Neuron (in vitro differentiated cells): ENCODE measurements around the gene PTGER1.
"Not testable (repeated sequence)": the region's sequence is repeated elsewhere in the genome, so short reads cannot be mapped to it uniquely, and the experiment has no call there.

Source experiments
- H2AFZ ChIP-seq: one replicate; pipeline ENCODE4 v1.6.1; 2013; ENCODE audit warnings: low read depth, mild to moderate bottlenecking, inconsistent platforms, low read length, moderate library complexity
- H3K27me3 ChIP-seq: one replicate; pipeline ENCODE4 v1.6.1; 2013; ENCODE audit warnings: low read length; ENCODE audit not compliant: insufficient read depth
- H3K36me3 ChIP-seq: one replicate; pipeline ENCODE4 v1.6.1; 2013; ENCODE audit warnings: low read length; ENCODE audit not compliant: insufficient read depth
- H3K4me1 ChIP-seq: one replicate; pipeline ENCODE4 v1.6.1; 2013; ENCODE audit warnings: low read length; ENCODE audit not compliant: insufficient read depth
- H3K4me3 ChIP-seq: 2 replicates; pipeline ENCODE4 v1.5.1; 2013; ENCODE audit warnings: mild to moderate bottlenecking, low read length, moderate library complexity
- H3K9me3 ChIP-seq: one replicate; pipeline ENCODE4 v1.6.1; 2013; ENCODE audit warnings: low read length

Gene PTGER1

DNA sequence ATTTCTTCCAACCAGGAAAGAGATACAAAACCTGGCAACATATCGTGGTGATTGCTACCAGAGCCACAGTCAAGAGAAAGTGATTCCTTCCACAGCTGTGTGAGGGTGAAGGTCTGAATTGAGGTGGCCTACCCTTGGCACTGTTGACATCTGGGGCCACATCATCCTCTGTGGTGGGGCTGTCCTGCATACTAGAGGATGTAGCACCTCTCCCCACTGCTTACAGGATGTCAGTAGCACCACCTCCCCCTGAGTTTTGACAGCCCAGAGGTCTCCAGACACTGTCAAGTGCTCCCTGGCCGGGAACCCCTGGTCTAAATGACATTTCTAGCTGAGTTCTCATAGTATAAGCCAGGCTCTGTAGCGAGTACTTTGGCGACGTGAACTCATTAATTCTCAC is 15.5 kb downstream of the PTGER1 start:
- peaks cover 31% of the 10 kb centered on the region for H3K36me3 ChIP-seq
- no peak overlapping the region for H3K4me3 ChIP-seq

DNA sequence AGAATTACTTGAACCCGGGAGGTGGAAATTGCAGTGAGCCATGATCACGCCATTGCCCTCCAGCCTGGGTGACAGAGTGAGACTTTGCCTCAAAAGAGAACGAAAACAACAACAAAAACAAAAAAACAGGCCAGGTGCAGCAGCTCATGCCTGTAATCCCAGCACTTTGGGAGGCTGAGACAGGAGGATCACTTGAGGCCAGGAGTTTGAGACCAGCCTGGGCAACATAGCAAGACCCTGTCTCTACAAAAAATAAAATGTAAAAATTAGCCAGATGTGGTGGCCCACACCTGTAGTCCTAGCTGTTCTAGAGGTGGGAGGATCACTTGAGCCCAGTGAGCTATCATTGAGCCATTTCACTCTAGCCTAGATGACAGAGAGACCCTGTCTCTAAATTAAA is 22.9 kb downstream of the PTGER1 start:
- not testable (repeated sequence) for H3K9me3 ChIP-seq, H3K4me3 ChIP-seq, H3K27me3 ChIP-seq, H3K4me1 ChIP-seq, H2AFZ ChIP-seq
- peaks cover 51% of the 10 kb centered on the region for H3K36me3 ChIP-seq

More for the DNA sequence above, 15.5 kb downstream of the PTGER1 start:
- H3K27me3 ChIP-seq, result no peaks in the 10 kb centered on the region
- H2AFZ ChIP-seq, result no peak overlapping the region
- no peaks in the 10 kb centered on the region for H3K9me3 ChIP-seq
- no peaks in the 10 kb centered on the region for H3K4me1 ChIP-seq

DNA sequence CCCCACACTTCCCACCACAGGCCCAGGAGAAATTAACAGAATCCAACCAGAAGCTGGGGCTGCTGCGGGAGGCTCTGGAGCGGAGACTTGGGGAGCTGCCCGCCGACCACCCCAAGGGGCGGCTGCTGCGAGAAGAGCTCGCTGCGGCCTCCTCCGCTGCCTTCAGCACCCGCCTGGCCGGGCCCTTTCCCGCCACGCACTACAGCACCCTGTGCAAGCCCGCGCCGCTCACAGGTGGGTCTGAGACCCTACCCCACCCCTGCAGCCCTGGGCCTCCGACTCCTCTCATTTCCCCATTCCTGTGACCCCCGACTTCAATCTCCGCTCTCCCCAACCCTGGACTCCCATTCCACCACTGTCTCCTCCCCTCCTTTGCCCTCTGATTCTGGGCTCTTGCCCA is 24.3 kb downstream of the PTGER1 start:
- Histone ChIP-seq H3K27me3 (no peaks in the 10 kb centered on the region), H3K9me3 (no peaks in the 10 kb centered on the region), H2AFZ (no peak overlapping the region), H3K36me3 (peaks cover 61% of the 10 kb centered on the region), H3K4me1 (no peaks in the 10 kb centered on the region), H3K4me3 (no peak overlapping the region)

DNA sequence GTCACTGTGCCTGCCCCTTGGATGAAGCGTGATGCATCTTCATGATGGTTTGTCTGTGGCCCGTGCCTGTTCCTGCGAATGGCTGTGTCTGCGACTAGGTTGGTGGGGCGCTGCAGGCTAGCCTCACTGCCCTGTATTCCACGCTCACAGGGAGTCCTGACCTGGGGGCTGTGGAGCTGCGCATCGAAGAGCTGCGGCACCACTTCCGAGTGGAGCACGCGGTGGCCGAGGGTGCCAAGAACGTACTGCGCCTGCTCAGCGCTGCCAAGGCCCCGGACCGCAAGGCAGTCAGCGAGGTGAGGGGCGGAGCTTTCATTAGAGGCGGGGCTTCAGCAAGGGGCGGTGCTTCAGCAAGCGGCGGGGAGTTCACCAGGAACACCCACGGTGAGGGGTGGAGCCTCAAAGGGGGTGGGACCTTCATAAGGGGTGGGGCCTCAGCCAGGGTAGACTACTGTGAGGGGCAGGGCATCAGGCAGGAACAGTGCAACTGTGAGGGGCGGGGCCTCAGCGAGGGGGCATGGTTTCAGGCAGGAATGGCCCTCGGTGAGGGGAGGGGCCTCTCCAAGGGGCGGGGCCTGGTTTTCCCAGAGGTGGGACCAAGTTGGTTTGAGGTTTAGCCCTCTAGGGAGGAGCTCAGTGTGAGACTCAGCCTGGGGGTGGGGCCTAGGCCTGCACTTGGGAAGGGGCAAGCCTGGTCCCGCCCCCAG is 24.8 kb downstream of the PTGER1 start:
- Histone ChIP-seq H3K4me3 (no peak overlapping the region), H2AFZ (no peak overlapping the region), H3K27me3 (no peaks in the 10 kb centered on the region), H3K36me3 (peaks cover 58% of the 10 kb centered on the region), H3K4me1 (no peaks in the 10 kb centered on the region), H3K9me3 (no peaks in the 10 kb centered on the region)

DNA sequence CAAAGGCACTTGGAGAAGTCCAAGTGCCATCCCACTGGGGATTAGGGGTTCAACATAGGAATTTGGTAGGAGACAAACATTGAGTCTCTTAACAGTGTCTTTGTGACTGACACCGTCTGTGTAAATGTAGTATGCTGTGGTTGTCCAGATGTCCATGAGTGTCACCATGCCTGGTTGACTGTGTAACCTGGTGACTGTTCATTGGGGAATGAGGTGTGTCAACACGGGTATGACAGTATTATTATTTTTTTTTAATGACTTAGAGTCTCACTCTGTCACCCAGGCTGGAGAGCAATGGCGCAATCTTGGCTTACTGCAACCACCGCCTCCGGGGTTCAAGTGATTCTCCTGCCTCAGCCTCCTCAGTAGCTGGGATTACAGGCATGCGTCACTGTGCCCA is 25.8 kb downstream of the PTGER1 start:
- no peak overlapping the region for H3K4me3 ChIP-seq
- no peak overlapping the region for H2AFZ ChIP-seq
- no peaks in the 10 kb centered on the region for H3K4me1 ChIP-seq
- H3K36me3 ChIP-seq, result peaks cover 54% of the 10 kb centered on the region
- no peaks in the 10 kb centered on the region for H3K27me3 ChIP-seq
- H3K9me3 ChIP-seq, result no peaks in the 10 kb centered on the region

DNA sequence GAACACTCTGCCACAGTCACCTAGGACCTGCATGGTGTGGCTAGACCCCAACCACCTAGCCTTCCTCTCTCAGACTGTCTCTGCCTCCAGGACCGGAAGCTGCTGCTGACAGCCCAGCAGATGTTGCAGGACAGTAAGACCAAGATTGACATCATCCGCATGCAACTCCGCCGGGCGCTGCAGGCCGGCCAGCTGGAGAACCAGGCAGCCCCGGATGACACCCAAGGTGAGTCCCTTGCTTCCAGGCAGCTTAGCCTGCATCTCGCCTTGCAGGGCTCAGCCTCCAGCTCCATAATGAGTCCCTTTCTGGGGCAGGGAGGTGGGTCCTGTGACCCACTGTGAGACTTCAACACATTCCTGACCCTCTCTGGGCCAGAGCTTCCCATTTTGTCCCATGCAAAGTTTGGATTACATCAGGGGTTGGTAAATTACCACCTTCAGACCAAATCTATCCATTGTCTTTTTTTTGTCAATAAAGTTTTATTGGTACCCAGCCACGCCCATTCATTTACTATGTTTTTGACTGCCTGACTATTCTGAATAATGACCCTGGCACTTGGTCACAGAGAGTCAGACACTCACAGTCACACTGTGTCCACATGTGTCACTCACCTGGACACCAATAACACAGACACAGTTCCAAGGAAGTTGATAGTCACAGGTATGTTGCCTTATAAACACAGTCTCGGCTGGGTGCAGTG is 28.7 kb downstream of the PTGER1 start:
- Histone ChIP-seq H3K9me3 (no peaks in the 10 kb centered on the region), H3K36me3 (peaks cover 64% of the 10 kb centered on the region), H2AFZ (no peak overlapping the region), H3K4me3 (no peak overlapping the region), H3K4me1 (no peaks in the 10 kb centered on the region), H3K27me3 (no peaks in the 10 kb centered on the region)

DNA sequence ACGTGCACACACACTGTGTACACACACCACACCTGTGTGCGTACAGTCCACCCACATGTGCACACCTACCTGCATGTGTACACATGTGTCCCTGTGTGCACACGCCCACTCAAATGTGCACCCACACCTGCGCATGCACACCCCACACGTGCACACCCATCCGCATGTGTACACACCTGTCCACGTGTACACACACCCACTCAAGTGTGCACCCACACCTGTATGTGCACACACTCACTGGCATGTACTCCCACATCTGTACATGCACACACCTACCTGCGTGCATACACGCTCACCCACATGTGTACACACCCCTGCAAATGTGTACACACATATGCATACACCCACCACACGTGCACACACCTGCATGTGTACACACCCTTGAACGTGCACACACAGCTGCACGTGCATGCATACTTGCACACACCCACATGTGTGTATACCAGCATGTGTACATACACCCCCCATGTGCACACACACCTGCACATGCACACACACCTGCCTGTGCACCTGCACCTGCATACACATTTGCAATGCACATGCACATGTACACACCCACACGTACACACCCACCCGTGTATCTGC is 31.4 kb downstream of the PTGER1 start:
- H3K4me3 ChIP-seq, result no peak overlapping the region
- H3K36me3 ChIP-seq, result peaks cover 46% of the 10 kb centered on the region
- no peak overlapping the region for H2AFZ ChIP-seq
- H3K9me3 ChIP-seq, result no peaks in the 10 kb centered on the region
- no peaks in the 10 kb centered on the region for H3K4me1 ChIP-seq
- no peaks in the 10 kb centered on the region for H3K27me3 ChIP-seq

DNA sequence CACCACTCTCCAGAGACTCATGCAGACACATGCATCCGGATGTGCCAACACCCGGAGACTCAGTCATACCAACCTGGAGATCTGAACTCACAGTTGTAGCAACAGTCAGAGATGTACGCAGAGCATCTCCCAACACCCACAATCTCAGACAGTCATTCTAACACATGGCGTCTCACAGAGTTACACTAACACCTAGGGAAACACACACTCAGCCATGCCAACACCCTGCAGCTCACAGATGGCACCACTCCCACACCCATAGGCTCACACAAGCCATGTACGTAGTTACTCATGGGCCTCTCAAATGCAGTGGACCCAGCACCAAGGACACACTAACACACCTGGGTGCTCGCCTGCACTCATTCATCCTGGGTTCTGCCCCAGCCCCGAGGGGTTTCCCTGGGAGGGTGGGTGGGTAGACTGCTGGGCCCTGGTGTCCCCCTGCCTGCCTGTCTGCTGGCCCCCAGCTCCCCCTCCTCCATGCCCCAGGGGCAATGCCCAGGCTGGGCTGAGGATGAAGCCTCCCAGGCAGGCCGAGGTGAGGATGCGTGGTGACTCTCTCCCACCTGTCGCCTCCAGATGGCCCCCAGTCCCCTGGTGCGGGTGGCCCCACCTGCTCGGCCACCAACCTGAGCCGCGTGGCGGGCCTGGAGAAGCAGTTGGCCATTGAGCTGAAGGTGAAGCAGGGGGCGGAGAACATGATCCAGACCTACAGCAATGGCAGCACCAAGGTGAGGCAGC is 32.1 kb downstream of the PTGER1 start:
- H3K4me3 ChIP-seq, result no peak overlapping the region
- H3K36me3 ChIP-seq, result peaks cover 41% of the 10 kb centered on the region
- H3K9me3 ChIP-seq, result no peaks in the 10 kb centered on the region
- H3K27me3 ChIP-seq, result no peaks in the 10 kb centered on the region
- H3K4me1 ChIP-seq, result no peaks in the 10 kb centered on the region
- H2AFZ ChIP-seq, result no peak overlapping the region

DNA sequence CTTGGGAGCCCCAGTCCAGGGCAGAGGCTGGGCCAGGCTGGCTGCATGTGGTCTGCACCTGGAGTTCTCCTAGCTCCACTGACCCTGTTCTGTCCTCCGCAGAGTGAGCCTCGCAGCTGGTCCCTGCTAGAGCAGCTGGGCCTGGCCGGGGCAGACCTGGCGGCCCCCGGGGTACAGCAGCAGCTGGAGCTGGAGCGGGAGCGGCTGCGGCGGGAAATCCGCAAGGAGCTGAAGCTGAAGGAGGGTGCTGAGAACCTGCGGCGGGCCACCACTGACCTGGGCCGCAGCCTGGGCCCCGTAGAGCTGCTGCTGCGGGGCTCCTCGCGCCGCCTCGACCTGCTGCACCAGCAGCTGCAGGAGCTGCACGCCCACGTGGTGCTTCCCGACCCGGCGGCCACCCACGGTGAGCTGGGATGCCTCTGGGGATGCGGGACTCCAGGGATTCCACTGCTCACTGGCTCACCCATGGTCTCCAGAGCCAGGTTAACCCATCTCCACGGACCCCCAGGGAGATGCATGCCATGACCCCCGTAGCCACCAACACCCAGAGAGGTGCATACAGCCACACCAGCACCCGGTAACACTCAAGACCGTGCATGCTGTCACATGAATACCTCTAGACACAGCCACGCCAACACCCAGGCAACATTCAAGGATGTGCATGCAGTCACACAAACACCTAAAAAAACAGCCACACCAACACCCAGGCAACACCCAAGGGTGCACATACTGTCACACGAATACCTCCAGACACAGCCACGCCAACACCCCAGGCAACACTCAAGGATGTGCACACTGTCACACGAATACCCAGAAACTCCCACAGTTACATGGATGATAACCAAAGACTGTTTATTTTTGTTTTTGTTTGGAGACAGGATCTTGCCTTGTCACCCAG is 33.9 kb downstream of the PTGER1 start:
- Histone ChIP-seq H3K9me3 (no peaks in the 10 kb centered on the region), H3K36me3 (peaks cover 35% of the 10 kb centered on the region), H2AFZ (no peak overlapping the region), H3K4me3 (no peak overlapping the region), H3K4me1 (no peaks in the 10 kb centered on the region), H3K27me3 (no peaks in the 10 kb centered on the region)

DNA sequence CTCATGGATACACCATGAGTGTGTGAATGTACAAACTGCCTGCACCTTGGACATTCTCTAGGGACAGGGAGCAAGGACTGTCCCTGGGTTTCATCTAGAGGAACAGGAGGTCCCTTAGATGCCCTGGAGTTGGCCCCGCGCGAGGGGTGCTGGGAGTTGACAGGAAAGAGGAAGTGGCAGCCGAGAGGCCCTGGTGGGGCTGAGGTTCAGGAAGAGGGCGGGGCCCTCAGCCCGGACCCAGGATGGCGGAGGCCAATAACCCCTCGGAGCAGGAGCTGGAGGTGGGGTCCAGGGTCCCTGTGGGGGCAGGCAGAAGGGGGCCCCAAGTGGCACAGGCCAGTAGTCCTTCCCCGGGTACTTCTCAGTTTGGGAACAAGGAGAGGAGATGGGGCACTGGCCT is 35.1 kb downstream of the PTGER1 start:
- Histone ChIP-seq H3K4me3 (no peak overlapping the region), H3K4me1 (no peaks in the 10 kb centered on the region), H3K27me3 (no peaks in the 10 kb centered on the region), H2AFZ (no peak overlapping the region), H3K36me3 (peaks cover 32% of the 10 kb centered on the region), H3K9me3 (no peaks in the 10 kb centered on the region)

DNA sequence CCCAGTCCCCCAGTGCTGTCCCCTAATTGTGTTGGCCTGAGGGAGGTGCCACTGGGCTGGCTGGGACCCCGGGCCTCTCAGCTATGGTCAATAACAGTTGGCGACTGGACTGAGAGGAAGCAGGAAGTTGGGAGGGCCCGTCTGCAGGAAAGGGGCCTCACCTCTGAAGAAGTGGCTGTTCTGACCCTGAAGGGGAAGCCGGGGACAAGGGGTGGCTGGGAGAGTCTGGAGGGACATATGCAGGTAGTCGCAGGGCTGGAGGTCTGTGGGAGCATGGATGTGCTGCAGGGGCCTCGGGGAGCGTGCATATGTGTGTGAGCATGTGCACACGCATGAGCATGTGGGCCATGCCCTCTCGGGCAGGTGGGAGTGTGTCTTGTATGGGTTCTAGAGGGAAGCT is 36.1 kb downstream of the PTGER1 start:
- Histone ChIP-seq H3K9me3 (no peaks in the 10 kb centered on the region), H3K27me3 (no peaks in the 10 kb centered on the region), H3K4me3 (no peak overlapping the region), H2AFZ (no peak overlapping the region), H3K4me1 (peaks cover 8% of the 10 kb centered on the region), H3K36me3 (peaks cover 25% of the 10 kb centered on the region)

DNA sequence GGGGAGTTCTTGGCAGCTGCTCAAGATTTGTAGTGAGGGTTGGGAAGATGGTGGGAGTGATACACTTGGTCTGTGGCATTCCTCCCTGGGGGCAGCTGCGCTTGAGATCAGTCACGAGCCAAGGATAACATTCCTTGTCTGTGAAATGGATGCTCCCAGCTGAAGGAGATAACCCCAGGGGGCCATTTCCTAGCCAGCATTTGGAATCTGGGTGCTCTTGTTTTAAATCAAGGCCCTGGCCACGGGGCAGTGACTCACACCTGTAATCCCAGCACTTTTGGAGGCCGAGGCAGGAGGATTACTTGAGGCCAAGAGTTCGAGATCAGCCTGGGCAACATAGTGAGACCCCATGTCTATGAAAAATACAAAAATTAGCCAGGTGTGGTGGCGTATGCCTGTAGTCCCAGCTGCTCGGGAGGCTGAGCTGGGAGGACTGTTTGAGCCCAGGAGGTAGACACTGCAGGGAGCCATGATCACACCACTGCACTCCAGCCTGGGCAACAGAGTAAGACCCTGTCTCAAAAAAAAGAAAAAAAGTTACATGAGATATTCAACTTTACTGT is 37.5 kb downstream of the PTGER1 start:
- Histone ChIP-seq H3K36me3 (peaks cover 12% of the 10 kb centered on the region), H3K4me3 (no peak overlapping the region), H3K4me1 (peaks cover 12% of the 10 kb centered on the region), H3K9me3 (no peaks in the 10 kb centered on the region), H3K27me3 (no peaks in the 10 kb centered on the region), H2AFZ (no peak overlapping the region)
